ENCODE results near the gene SCMH1. TPM values are rescaled to one million over a fixed set of nuclear protein-coding genes. Genes with fewer than 3 reads are reported as not detected.
"Not testable (repeated sequence)": the region's sequence is repeated elsewhere in the genome, so short reads cannot be mapped to it uniquely, and the experiment has no call there.

Gene SCMH1
- total RNA-seq, 1 donor from 2014 or later = 13.0 TPM

GRCh38 chr1:41222496-41222895, 19.6 kb downstream of the SCMH1 start:
- H3K27ac ChIP-seq (ENCODE audit: low read depth, low read length) = no peak overlapping the region
- H3K9me3 ChIP-seq (ENCODE audit: control insufficient read depth in 3 of 3, low read length in 3 of 3) = no peaks in the 10 kb centered on the region
- H3K36me3 ChIP-seq (ENCODE audit: control insufficient read depth in 3 of 3, insufficient read depth in 3 of 3, low read length in 3 of 3) = no peaks in the 10 kb centered on the region
- H3K4me3 ChIP-seq (ENCODE audit: low read length in 3 of 3) = no peak overlapping the region
- H3K4me1 ChIP-seq (ENCODE audit: control insufficient read depth in 3 of 3, insufficient read depth in 3 of 3, low read length in 3 of 3) = peaks cover 0 to 8% (median 2%) of the 10 kb centered on the region in 3 donors
- H3K27me3 ChIP-seq (ENCODE audit: control insufficient read depth in 3 of 3, insufficient read depth in 3 of 3, low read length in 3 of 3) = no peaks in the 10 kb centered on the region
- no peak overlapping the region for H3K9ac ChIP-seq (ENCODE audit: low read depth in 1 of 3, low read length in 3 of 3)

DNA sequence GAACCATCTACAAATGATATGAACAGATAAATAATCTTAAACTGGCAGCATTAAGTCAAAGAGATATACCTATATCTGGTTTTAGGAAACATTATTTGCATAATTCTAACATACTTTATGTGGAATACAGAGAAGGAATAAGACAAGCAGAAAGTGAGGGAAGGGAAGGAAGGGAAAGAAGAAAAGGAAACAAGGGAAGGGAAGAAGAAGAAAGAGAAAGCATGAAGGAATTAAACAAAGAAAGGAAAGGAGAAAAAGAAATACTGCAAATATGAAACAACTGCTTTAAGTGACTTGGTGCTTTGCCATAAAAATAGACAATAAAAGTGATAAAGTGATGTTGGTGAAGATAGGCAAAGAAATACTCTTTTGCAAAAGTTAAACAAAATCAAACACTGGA, 20.1 kb downstream of the SCMH1 start:
- Histone ChIP-seq H3K27ac (ENCODE audit: low read depth, low read length) (no peak overlapping the region), H3K4me1 (ENCODE audit: control insufficient read depth in 3 of 3, insufficient read depth in 3 of 3, low read length in 3 of 3) (peaks cover 0 to 7% (median 2%) of the 10 kb centered on the region in 3 donors), H3K27me3 (ENCODE audit: control insufficient read depth in 3 of 3, insufficient read depth in 3 of 3, low read length in 3 of 3) (no peaks in the 10 kb centered on the region), H3K36me3 (ENCODE audit: control insufficient read depth in 3 of 3, insufficient read depth in 3 of 3, low read length in 3 of 3) (no peaks in the 10 kb centered on the region), H3K9me3 (ENCODE audit: control insufficient read depth in 3 of 3, low read length in 3 of 3) (no peaks in the 10 kb centered on the region), H3K4me3 (ENCODE audit: low read length in 3 of 3) (no peak overlapping the region), H3K9ac (ENCODE audit: low read depth in 1 of 3, low read length in 3 of 3) (no peak overlapping the region)

GRCh38 chr1:41218152-41218551, 24.0 kb downstream of the SCMH1 start:
- Histone ChIP-seq H3K27me3 (ENCODE audit: control insufficient read depth in 3 of 3, insufficient read depth in 3 of 3, low read length in 3 of 3) (no peaks in the 10 kb centered on the region), H3K27ac (ENCODE audit: low read depth, low read length) (no peak overlapping the region), H3K4me3 (ENCODE audit: low read length in 3 of 3) (no peak overlapping the region), H3K9me3 (ENCODE audit: control insufficient read depth in 3 of 3, low read length in 3 of 3) (no peaks in the 10 kb centered on the region), H3K9ac (ENCODE audit: low read depth in 1 of 3, low read length in 3 of 3) (no peak overlapping the region), H3K4me1 (ENCODE audit: control insufficient read depth in 3 of 3, insufficient read depth in 3 of 3, low read length in 3 of 3) (peaks cover 0 to 4% (median 2%) of the 10 kb centered on the region in 3 donors), H3K36me3 (ENCODE audit: control insufficient read depth in 3 of 3, insufficient read depth in 3 of 3, low read length in 3 of 3) (no peaks in the 10 kb centered on the region)

GRCh38 chr1:41217441-41217840, 24.7 kb downstream of the SCMH1 start:
- Histone ChIP-seq H3K27me3 (ENCODE audit: control insufficient read depth in 3 of 3, insufficient read depth in 3 of 3, low read length in 3 of 3) (no peaks in the 10 kb centered on the region), H3K27ac (ENCODE audit: low read depth, low read length) (no peak overlapping the region), H3K9me3 (ENCODE audit: control insufficient read depth in 3 of 3, low read length in 3 of 3) (no peaks in the 10 kb centered on the region), H3K4me1 (ENCODE audit: control insufficient read depth in 3 of 3, insufficient read depth in 3 of 3, low read length in 3 of 3) (peaks cover 0 to 2% (median 1%) of the 10 kb centered on the region in 3 donors), H3K9ac (ENCODE audit: low read depth in 1 of 3, low read length in 3 of 3) (no peak overlapping the region), H3K36me3 (ENCODE audit: control insufficient read depth in 3 of 3, insufficient read depth in 3 of 3, low read length in 3 of 3) (no peaks in the 10 kb centered on the region), H3K4me3 (ENCODE audit: low read length in 3 of 3) (no peak overlapping the region)

- Histone ChIP-seq H3K36me3 (ENCODE audit: control insufficient read depth in 3 of 3, insufficient read depth in 3 of 3, low read length in 3 of 3) (no peaks in the 10 kb centered on the region), H3K9me3 (ENCODE audit: control insufficient read depth in 3 of 3, low read length in 3 of 3) (no peaks in the 10 kb centered on the region), H3K27ac (ENCODE audit: low read depth, low read length) (no peak overlapping the region), H3K9ac (ENCODE audit: low read depth in 1 of 3, low read length in 3 of 3) (no peak overlapping the region), H3K4me1 (ENCODE audit: control insufficient read depth in 3 of 3, insufficient read depth in 3 of 3, low read length in 3 of 3) (peaks cover 0 to 2% (median 0%) of the 10 kb centered on the region in 3 donors), H3K27me3 (ENCODE audit: control insufficient read depth in 3 of 3, insufficient read depth in 3 of 3, low read length in 3 of 3) (no peaks in the 10 kb centered on the region), H3K4me3 (ENCODE audit: low read length in 3 of 3) (no peak overlapping the region)
Observed at GRCh38 chr1:41215623-41216022, 26.5 kb downstream of the SCMH1 start.

DNA sequence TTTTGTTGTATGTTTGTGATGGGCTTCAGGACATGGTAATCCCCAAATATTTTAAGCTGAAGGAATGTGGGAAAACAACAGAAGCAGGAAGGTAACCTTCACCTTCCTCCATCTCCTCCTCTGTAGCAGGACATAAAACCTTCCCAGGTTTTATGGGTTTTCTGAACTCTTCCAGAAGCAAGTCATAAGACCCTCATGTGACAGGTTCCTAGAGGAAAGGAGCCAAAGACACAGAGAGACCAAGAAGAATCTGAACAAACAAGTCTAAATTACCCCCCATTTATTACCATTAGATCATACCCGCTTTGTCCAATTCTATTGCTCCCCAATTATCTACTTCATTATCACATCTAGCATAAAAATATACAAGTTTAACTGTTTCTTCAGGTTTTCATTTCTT, 28.8 kb downstream of the SCMH1 start:
- H3K27ac ChIP-seq (ENCODE audit: low read depth, low read length) = no peak overlapping the region
- no peaks in the 10 kb centered on the region for H3K27me3 ChIP-seq (ENCODE audit: control insufficient read depth in 3 of 3, insufficient read depth in 3 of 3, low read length in 3 of 3)
- H3K9me3 ChIP-seq (ENCODE audit: control insufficient read depth in 3 of 3, low read length in 3 of 3) = no peaks in the 10 kb centered on the region
- no peaks in the 10 kb centered on the region for H3K36me3 ChIP-seq (ENCODE audit: control insufficient read depth in 3 of 3, insufficient read depth in 3 of 3, low read length in 3 of 3)
- H3K9ac ChIP-seq (ENCODE audit: low read depth in 1 of 3, low read length in 3 of 3) = no peak overlapping the region
- H3K4me1 ChIP-seq (ENCODE audit: control insufficient read depth in 3 of 3, insufficient read depth in 3 of 3, low read length in 3 of 3) = no peaks in the 10 kb centered on the region
- no peak overlapping the region for H3K4me3 ChIP-seq (ENCODE audit: low read length in 3 of 3)

DNA sequence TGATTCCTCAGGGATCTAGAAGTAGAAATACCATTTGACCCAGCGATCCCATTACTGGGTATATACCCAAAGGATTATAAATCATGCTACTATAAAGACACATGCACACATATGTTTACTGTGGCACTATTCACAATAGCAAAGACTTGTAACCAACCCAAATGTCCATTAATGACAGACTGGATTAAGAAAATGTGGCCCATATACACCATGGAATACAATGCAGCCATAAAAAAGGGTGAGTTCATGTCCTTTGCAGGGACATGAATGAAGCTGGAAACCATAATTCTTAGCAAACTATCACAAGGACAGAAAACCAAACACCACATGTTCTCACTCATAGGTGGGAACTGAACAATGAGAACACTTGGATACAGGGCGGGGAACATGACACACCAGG, 30.5 kb downstream of the SCMH1 start:
- not testable (repeated sequence) for H3K27ac ChIP-seq (ENCODE audit: low read depth, low read length); H3K9ac ChIP-seq (ENCODE audit: low read depth in 1 of 3, low read length in 3 of 3); H3K9me3 ChIP-seq (ENCODE audit: control insufficient read depth in 3 of 3, low read length in 3 of 3); H3K27me3 ChIP-seq (ENCODE audit: control insufficient read depth in 3 of 3, insufficient read depth in 3 of 3, low read length in 3 of 3); H3K4me1 ChIP-seq (ENCODE audit: control insufficient read depth in 3 of 3, insufficient read depth in 3 of 3, low read length in 3 of 3); H3K36me3 ChIP-seq (ENCODE audit: control insufficient read depth in 3 of 3, insufficient read depth in 3 of 3, low read length in 3 of 3); H3K4me3 ChIP-seq (ENCODE audit: low read length in 3 of 3)

DNA sequence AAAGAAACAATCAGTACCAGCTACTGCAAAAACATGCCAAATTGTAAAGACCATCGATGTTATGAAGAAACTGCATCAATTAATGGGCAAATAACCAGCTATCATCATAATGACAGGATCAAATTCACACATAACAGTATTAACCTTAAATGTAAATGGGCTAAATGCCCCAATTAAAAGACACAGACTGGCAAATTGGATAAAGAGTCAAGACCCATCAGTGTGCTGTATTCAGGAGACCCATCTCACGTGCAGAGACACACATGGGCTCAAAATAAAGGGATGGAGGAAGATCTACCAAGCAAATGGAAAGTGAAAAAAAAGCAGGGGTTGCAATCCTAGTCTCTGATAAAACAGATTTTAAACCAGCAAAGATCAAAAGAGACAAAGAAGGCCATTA, 35.1 kb downstream of the SCMH1 start:
- H3K9me3 ChIP-seq (ENCODE audit: control insufficient read depth in 3 of 3, low read length in 3 of 3); H3K4me1 ChIP-seq (ENCODE audit: control insufficient read depth in 3 of 3, insufficient read depth in 3 of 3, low read length in 3 of 3); H3K36me3 ChIP-seq (ENCODE audit: control insufficient read depth in 3 of 3, insufficient read depth in 3 of 3, low read length in 3 of 3); H3K27ac ChIP-seq (ENCODE audit: low read depth, low read length); H3K9ac ChIP-seq (ENCODE audit: low read depth in 1 of 3, low read length in 3 of 3); H3K4me3 ChIP-seq (ENCODE audit: low read length in 3 of 3); H3K27me3 ChIP-seq (ENCODE audit: control insufficient read depth in 3 of 3, insufficient read depth in 3 of 3, low read length in 3 of 3): not testable (repeated sequence)

GRCh38 chr1:41200728-41201127, 41.4 kb downstream of the SCMH1 start:
- H3K4me3 ChIP-seq (ENCODE audit: low read length in 3 of 3) = no peak overlapping the region
- H3K36me3 ChIP-seq (ENCODE audit: control insufficient read depth in 3 of 3, insufficient read depth in 3 of 3, low read length in 3 of 3) = no peaks in the 10 kb centered on the region
- H3K4me1 ChIP-seq (ENCODE audit: control insufficient read depth in 3 of 3, insufficient read depth in 3 of 3, low read length in 3 of 3) = no peaks in the 10 kb centered on the region
- no peaks in the 10 kb centered on the region for H3K27me3 ChIP-seq (ENCODE audit: control insufficient read depth in 3 of 3, insufficient read depth in 3 of 3, low read length in 3 of 3)
- H3K27ac ChIP-seq (ENCODE audit: low read depth, low read length) = no peak overlapping the region
- no peaks in the 10 kb centered on the region for H3K9me3 ChIP-seq (ENCODE audit: control insufficient read depth in 3 of 3, low read length in 3 of 3)
- H3K9ac ChIP-seq (ENCODE audit: low read depth in 1 of 3, low read length in 3 of 3) = no peak overlapping the region

DNA sequence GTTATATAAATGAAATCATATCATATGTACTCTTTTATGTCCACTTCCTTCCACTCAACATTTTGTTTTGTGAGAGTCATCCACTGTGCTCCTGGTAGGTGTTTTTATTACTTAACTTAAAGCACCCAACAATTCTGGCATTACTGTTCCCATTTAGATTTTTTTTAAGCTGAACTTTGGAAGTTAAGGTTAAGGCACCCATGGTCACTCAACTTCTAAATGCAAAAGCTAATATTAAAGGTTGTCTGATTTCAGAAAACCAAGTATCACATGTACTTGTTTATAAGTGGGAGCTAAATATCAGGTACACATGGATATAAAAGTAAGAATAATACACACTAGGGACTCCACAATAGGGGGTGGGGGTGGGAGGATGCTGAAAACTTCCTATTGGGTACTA, 42.7 kb downstream of the SCMH1 start:
- no peaks in the 10 kb centered on the region for H3K27me3 ChIP-seq (ENCODE audit: control insufficient read depth in 3 of 3, insufficient read depth in 3 of 3, low read length in 3 of 3)
- H3K4me1 ChIP-seq (ENCODE audit: control insufficient read depth in 3 of 3, insufficient read depth in 3 of 3, low read length in 3 of 3) = no peaks in the 10 kb centered on the region
- H3K36me3 ChIP-seq (ENCODE audit: control insufficient read depth in 3 of 3, insufficient read depth in 3 of 3, low read length in 3 of 3) = no peaks in the 10 kb centered on the region
- H3K9me3 ChIP-seq (ENCODE audit: control insufficient read depth in 3 of 3, low read length in 3 of 3) = no peaks in the 10 kb centered on the region
- no peak overlapping the region for H3K27ac ChIP-seq (ENCODE audit: low read depth, low read length)
- H3K4me3 ChIP-seq (ENCODE audit: low read length in 3 of 3) = no peak overlapping the region
- no peak overlapping the region for H3K9ac ChIP-seq (ENCODE audit: low read depth in 1 of 3, low read length in 3 of 3)

All from skeletal muscle tissue (tissue), 4 donors.